ENCODE data around the gene HLA-DOA. TPM values are rescaled to one million over a fixed set of nuclear protein-coding genes. Genes with fewer than 3 reads are reported as not detected.

Gene HLA-DOA
- total and polyA plus RNA-seq, 2 of the 8 experiments (the other 6 are each of a cell fraction or from before 2014, with no cell fraction given) = 23.7 to 89.0 TPM

DNA sequence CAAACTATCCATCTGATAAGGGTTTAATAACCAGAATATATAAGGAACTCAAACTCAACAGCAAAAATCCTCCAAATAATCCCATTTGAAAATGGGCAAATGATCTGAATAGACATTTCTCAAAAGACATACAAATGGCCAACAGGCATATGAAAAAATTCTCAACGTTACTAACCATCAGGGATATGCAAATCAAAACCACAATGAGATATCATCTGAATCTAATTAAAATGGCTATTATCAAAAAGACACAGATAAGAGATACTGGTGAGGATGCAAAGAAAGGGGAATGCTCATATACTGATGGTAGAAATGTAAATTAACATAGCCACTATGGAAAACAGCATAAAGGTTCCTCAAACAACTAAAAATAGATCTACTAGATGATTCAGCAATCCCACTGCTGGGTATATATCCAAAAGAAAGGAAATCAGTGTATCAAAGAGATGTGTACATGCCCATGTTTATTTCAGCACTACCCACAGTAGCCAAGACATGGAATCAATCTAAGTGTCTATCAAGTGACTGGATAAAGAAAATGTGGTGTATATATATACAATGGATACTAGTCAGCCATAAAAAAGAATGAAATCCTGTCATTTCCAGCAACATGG, 47.1 kb downstream of the HLA-DOA start (continued):
- TF ChIP-seq SAP30 (IDR thresholded peaks at IDR 0.05; ENCODE audit: insufficient read depth, insufficient replicate concordance, low read length) = no peak

All from H1 (cell line).